SK-N-SH (cell line): ENCODE results near the gene MAP2K2. TPM values are rescaled to one million over a fixed set of nuclear protein-coding genes. Genes with fewer than 3 reads are reported as not detected.

Experiments
- CTCF ChIA-PET: fragments of 300-600, 350-600 bp; formaldehyde crosslinking; extraction: SDS; loops from one replicate; lab custom pipeline; 2021; lab: Yijun Ruan, JAX
- POLR2A ChIA-PET: fragments of 350-600 bp; sonication (Branson Sonifier 250); formaldehyde crosslinking; extraction: SDS; loops from one replicate; lab custom pipeline; 2020; ENCODE audit warnings: antibody characterized with exemption, inconsistent platforms; lab: Yijun Ruan, JAX
- DNase-seq: peaks from one replicate; pipeline ENCODE4 v3.0.0; 2012
- H2AFZ ChIP-seq: fragments of 200-600 bp; sonication (generic); 2 replicates; pipeline ENCODE4 v1.8.1; 2016; ENCODE audit warnings: antibody characterized with exemption, mild to moderate bottlenecking, low read depth
- H3F3A ChIP-seq: fragments of 200-600 bp; sonication (generic); replicated peaks from 2 replicates; pipeline ENCODE3; 2016; ENCODE audit warnings: antibody characterized with exemption, mild to moderate bottlenecking; ENCODE audit not compliant: insufficient read depth
- H3K27ac ChIP-seq, 2 experiments: fragments of 200-500 bp in 1 of 2; fragments of 200-600 bp in 1 of 2; sonication (Bioruptor generic) in 1 of 2; sonication (generic), shearing (Covaris generic) in 1 of 2; 2 replicates each; pipeline versions ENCODE4 v1.5.1 to v1.6.1; 2014 to 2016; ENCODE audit warnings: low read depth in 2 of 2, inconsistent platforms in 1 of 2, low read length in 1 of 2, mild to moderate bottlenecking in 1 of 2, mixed read lengths in 1 of 2
- H3K27me3 ChIP-seq: fragments of 200-600 bp; sonication (generic), shearing (Covaris generic); 2 replicates; pipeline ENCODE4 v1.6.1; 2016; ENCODE audit warnings: mixed run types; ENCODE audit not compliant: insufficient read depth
- H3K36me3 ChIP-seq, 2 experiments: fragments of 200-500 bp in 1 of 2; fragments of 200-600 bp in 1 of 2; sonication (Bioruptor generic) in 1 of 2; sonication (generic) in 1 of 2; replicated peaks in 1 of 2; 2 replicates each; pipeline versions ENCODE3 to v1.5.1; 2014 to 2016; ENCODE audit warnings: low read length in 1 of 2, mild to moderate bottlenecking in 1 of 2; ENCODE audit not compliant: insufficient read depth in 2 of 2, control insufficient read depth in 1 of 2
- H3K4me1 ChIP-seq, 2 experiments: fragments of 200-500 bp in 1 of 2; fragments of 200-600 bp in 1 of 2; sonication (Bioruptor generic) in 1 of 2; sonication (generic), shearing (Covaris generic) in 1 of 2; 2 replicates each; pipeline versions ENCODE4 v1.5.1 to v1.6.1; 2014 to 2016; ENCODE audit warnings: low read depth in 1 of 2, low read length in 1 of 2, mixed run types in 1 of 2; ENCODE audit not compliant: insufficient read depth in 2 of 2, control insufficient read depth in 1 of 2
- H3K4me2 ChIP-seq: fragments of 200-600 bp; sonication (generic), shearing (Covaris generic); 2 replicates; pipeline ENCODE4 v1.6.1; 2017; ENCODE audit warnings: mixed run types
- H3K4me3 ChIP-seq, 2 experiments: fragments of 200-500 bp in 1 of 2; fragments of 200-600 bp in 1 of 2; sonication (Bioruptor generic) in 1 of 2; sonication (generic), shearing (Covaris generic) in 1 of 2; 2 replicates each; pipeline versions ENCODE4 v1.5.1 to v1.8.1; 2014 to 2016; ENCODE audit warnings: low read depth in 2 of 2, inconsistent platforms in 1 of 2, low read length in 1 of 2, mild to moderate bottlenecking in 1 of 2, mixed read lengths in 1 of 2, moderate library complexity in 1 of 2
- H3K79me2 ChIP-seq: fragments of 200-600 bp; sonication (generic); 2 replicates; pipeline ENCODE4 v1.8.1; 2017; ENCODE audit warnings: mild to moderate bottlenecking; ENCODE audit not compliant: insufficient read depth
- H3K9ac ChIP-seq: fragments of 200-600 bp; sonication (generic); 2 replicates; pipeline ENCODE4 v1.6.1; 2017; ENCODE audit warnings: mixed run types
- H3K9me2 ChIP-seq: fragments of 200-600 bp; sonication (generic); 2 replicates; pipeline ENCODE4 v1.6.1; 2017; ENCODE audit warnings: mixed run types
- H3K9me3 ChIP-seq: fragments of 200-600 bp; sonication (generic); 2 replicates; pipeline ENCODE4 v1.6.1; 2017; ENCODE audit warnings: mixed run types, mild to moderate bottlenecking, moderate library complexity
- H4K20me1 ChIP-seq: fragments of 200-600 bp; sonication (generic); 2 replicates; pipeline ENCODE4 v1.6.1; 2017; ENCODE audit warnings: mild to moderate bottlenecking, mixed run types; ENCODE audit not compliant: insufficient read depth
- CTCF ChIP-seq: fragments of 200-600 bp; sonication (generic); IDR thresholded peaks from 2 replicates; pipeline ENCODE4 v1.6.1; 2017; ENCODE audit warnings: antibody characterized with exemption, mild to moderate bottlenecking, moderate library complexity
- ELF1 ChIP-seq: IDR thresholded peaks from 2 replicates; pipeline ENCODE4 v1.4.0; 2012
- EP300 ChIP-seq, 2 experiments: IDR thresholded peaks; 2 replicates each; pipeline versions ENCODE4 v1.4.0 to v1.6.1; 2012; ENCODE audit warnings: borderline replicate concordance in 1 of 2, low read depth in 1 of 2, low read length in 1 of 2
- FOSL2 ChIP-seq: IDR thresholded peaks from 2 replicates; pipeline ENCODE4 v1.4.0; 2012; ENCODE audit warnings: low read depth, mild to moderate bottlenecking, moderate library complexity, borderline replicate concordance
- MAX ChIP-seq: IDR thresholded peaks from 2 replicates; pipeline ENCODE4 v1.4.0; 2012; ENCODE audit warnings: low read depth
- MEF2A ChIP-seq: IDR thresholded peaks from 2 replicates; pipeline ENCODE4 v1.4.0; 2012; ENCODE audit warnings: low read depth, borderline replicate concordance
- REST ChIP-seq: IDR thresholded peaks from 2 replicates; pipeline ENCODE4 v1.6.1; 2012; ENCODE audit warnings: mild to moderate bottlenecking, low read depth, low read length, moderate library complexity
- RFX5 ChIP-seq: IDR thresholded peaks from 2 replicates; pipeline ENCODE4 v1.6.1; 2012; ENCODE audit warnings: mild to moderate bottlenecking, improper control_type of control experiment, low read length
- SMC3 ChIP-seq: IDR thresholded peaks from 2 replicates; pipeline ENCODE4 v1.6.1; 2012; ENCODE audit warnings: low read depth, low read length, improper control_type of control experiment
- TEAD4 ChIP-seq: IDR thresholded peaks from 2 replicates; pipeline ENCODE4 v1.4.0; 2012; ENCODE audit warnings: mild to moderate bottlenecking, borderline replicate concordance; ENCODE audit not compliant: insufficient read depth
- WGBS: methylation state at CpG from one replicate; pipeline ENCODE4 v1.1.6; 2017; ENCODE audit warnings: low lambda C conversion rate; 5-methylcytosine and 5-hydroxymethylcytosine counted together
- polyA plus RNA-seq, 3 experiments: library from polyadenylated mRNA; depleted of rRNA; stranded (reverse); fragments of >200 nt; gene quantifications; 2 replicates each; pipeline ENCODE4 v1.2.3, GENCODE V29; 2012
- TF ChIP-seq, protein P1 (sequence below): IDR thresholded peaks from 2 replicates; pipeline ENCODE4 v1.4.0; 2012; ENCODE audit warnings: low read depth, borderline replicate concordance

The MAP2K2 gene
- polyA plus RNA-seq, 1 of the 3 experiments (the other 2 are of a cell fraction): 114 TPM

- TF ChIP-seq CTCF (peak; percentile 72), MAX (no peak)
Observed at GRCh38 chr19:4139614-4140236, 15.8 kb upstream of the MAP2K2 start (continued).

DNA sequence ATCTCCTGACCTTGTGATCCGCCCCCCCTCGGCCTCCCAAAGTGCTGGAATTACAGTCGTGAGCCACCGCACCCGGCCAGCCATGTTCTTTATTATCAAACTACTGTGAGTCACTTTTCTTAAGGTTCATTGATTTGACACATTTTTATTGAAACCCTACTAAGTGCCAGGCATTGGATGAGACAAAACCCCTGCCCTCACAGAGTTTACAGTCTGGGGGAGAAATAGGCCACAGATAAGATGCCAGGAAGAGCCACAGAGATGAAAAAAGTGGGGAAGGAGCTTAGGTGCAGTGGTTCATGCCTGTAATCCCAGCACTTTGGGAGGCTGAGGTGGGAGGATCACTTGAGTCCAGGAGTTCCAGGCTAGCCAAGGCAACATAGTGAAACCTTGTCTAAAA lies 14.5 kb upstream of the MAP2K2 start:
- H3F3A ChIP-seq: peaks cover 4% of the 10 kb centered on the region
- no peaks in the 10 kb centered on the region for H3K27me3 ChIP-seq
- H3K9me2 ChIP-seq: no peaks in the 10 kb centered on the region
- no peak for DNase-seq
- H3K4me2 ChIP-seq: no peak overlapping the region
- no peaks in the 10 kb centered on the region for H3K79me2 ChIP-seq
- no peak overlapping the region for H3K27ac ChIP-seq
- POLR2A ChIA-PET: no interaction called here
- peaks cover 0 to 2% of the 10 kb centered on the region in 2 experiments; a peak in 1 of 4 replicates for H3K4me1 ChIP-seq
- TF ChIP-seq EP300 (IDR thresholded peaks at IDR 0.05; ENCODE audit: borderline replicate concordance in 1 of 2, low read depth in 1 of 2, low read length in 1 of 2): no peak
- no peak for TF ChIP-seq TEAD4
- TF ChIP-seq, protein P1, sequence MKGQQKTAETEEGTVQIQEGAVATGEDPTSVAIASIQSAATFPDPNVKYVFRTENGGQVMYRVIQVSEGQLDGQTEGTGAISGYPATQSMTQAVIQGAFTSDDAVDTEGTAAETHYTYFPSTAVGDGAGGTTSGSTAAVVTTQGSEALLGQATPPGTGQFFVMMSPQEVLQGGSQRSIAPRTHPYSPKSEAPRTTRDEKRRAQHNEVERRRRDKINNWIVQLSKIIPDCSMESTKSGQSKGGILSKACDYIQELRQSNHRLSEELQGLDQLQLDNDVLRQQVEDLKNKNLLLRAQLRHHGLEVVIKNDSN: no peak
- TF ChIP-seq MEF2A: no peak
- no peak for TF ChIP-seq SMC3
- TF ChIP-seq ELF1: no peak
- TF ChIP-seq RFX5: no peak
- TF ChIP-seq FOSL2: no peak
- no peak for TF ChIP-seq REST
- H3K36me3 ChIP-seq: no peaks in the 10 kb centered on the region
- H2AFZ ChIP-seq: no peak overlapping the region
- 79% methylated on average over 5 of the region's 5 CpGs for WGBS
- no peaks in the 10 kb centered on the region for H4K20me1 ChIP-seq
- no peaks in the 10 kb centered on the region for H3K9me3 ChIP-seq
- CTCF ChIA-PET: interaction anchor here (1.5 to 2.9 kb wide), 3 partner anchors 9 to 153 kb away, joined by 5 to 41 read pairs (median 22); partner anchors contain the start of gene EEF2
- no peak overlapping the region for H3K9ac ChIP-seq
- H3K4me3 ChIP-seq: no peak overlapping the region
